Measurements from ENCODE around the gene TAF9B.
A peak's percentile ranks its signal among the peaks of the same experiment; 100 is the strongest.
"Not testable (repeated sequence)": the region's sequence is repeated elsewhere in the genome, so short reads cannot be mapped to it uniquely, and the experiment has no call there.

The TAF9B gene

GRCh38 chrX:78129714-78130113 lies 9.7 kb downstream of the TAF9B start:
- no peak for ATAC-seq
- Mint-ChIP-seq H3K27ac (no peak overlapping the region), H3K36me3 (ENCODE audit: low read depth) (peaks cover 48% of the 10 kb centered on the region)

GRCh38 chrX:78125781-78126180 lies 13.7 kb downstream of the TAF9B start:
- peaks cover 62% of the 10 kb centered on the region for H3K36me3 Mint-ChIP-seq (ENCODE audit: low read depth)
- H3K4me3 Mint-ChIP-seq, H3K9me3 Mint-ChIP-seq, H3K27me3 Mint-ChIP-seq, DNase-seq, ATAC-seq: not testable (repeated sequence)
- H3K4me1 Mint-ChIP-seq: peaks cover 32% of the 10 kb centered on the region
- peak overlapping the region; percentile 31 for H3K27ac Mint-ChIP-seq

More at GRCh38 chrX:78129714-78130113, 9.7 kb downstream of the TAF9B start:
- no peak for DNase-seq
- peaks cover 6% of the 10 kb centered on the region for H3K4me1 Mint-ChIP-seq
- no peak overlapping the region for H3K4me3 Mint-ChIP-seq
- H3K27me3 Mint-ChIP-seq: no peaks in the 10 kb centered on the region
- no peaks in the 10 kb centered on the region for H3K9me3 Mint-ChIP-seq

- Mint-ChIP-seq H3K27ac (peak overlapping the region; percentile 47), H3K9me3 (no peaks in the 10 kb centered on the region), H3K4me1 (peaks cover 31% of the 10 kb centered on the region), H3K4me3 (no peak overlapping the region), H3K36me3 (ENCODE audit: low read depth) (peaks cover 56% of the 10 kb centered on the region), H3K27me3 (no peaks in the 10 kb centered on the region)
- no peak for DNase-seq
- ATAC-seq: no peak
Measured at GRCh38 chrX:78125148-78125547, 14.3 kb downstream of the TAF9B start.

GRCh38 chrX:78124307-78124706 lies 15.1 kb downstream of the TAF9B start:
- Mint-ChIP-seq H3K27me3 (no peaks in the 10 kb centered on the region), H3K4me1 (peaks cover 37% of the 10 kb centered on the region), H3K27ac (peak overlapping the region; percentile 82), H3K9me3 (no peaks in the 10 kb centered on the region), H3K4me3 (no peak overlapping the region), H3K36me3 (ENCODE audit: low read depth) (peaks cover 57% of the 10 kb centered on the region)
- DNase-seq: no peak
- ATAC-seq: no peak

GRCh38 chrX:78123190-78123589 lies 16.3 kb downstream of the TAF9B start:
- peak; percentile 91 for ATAC-seq
- peak; percentile 30 for DNase-seq
- no peak overlapping the region for H3K4me3 Mint-ChIP-seq

GRCh38 chrX:78119521-78120227 lies 19.8 kb downstream of the TAF9B start:
- H3K4me3 Mint-ChIP-seq: no peak overlapping the region
- H3K27ac Mint-ChIP-seq: peak overlapping the region; percentile 14
- no peak for ATAC-seq
- peaks cover 64% of the 10 kb centered on the region for H3K4me1 Mint-ChIP-seq
- DNase-seq: no peak
- H3K27me3 Mint-ChIP-seq: no peaks in the 10 kb centered on the region
- peaks cover 74% of the 10 kb centered on the region for H3K36me3 Mint-ChIP-seq (ENCODE audit: low read depth)
- H3K9me3 Mint-ChIP-seq: no peaks in the 10 kb centered on the region

More at GRCh38 chrX:78123190-78123589, 16.3 kb downstream of the TAF9B start:
- Mint-ChIP-seq H3K27me3 (no peaks in the 10 kb centered on the region), H3K27ac (peak overlapping the region; percentile 82), H3K4me1 (peaks cover 43% of the 10 kb centered on the region), H3K9me3 (no peaks in the 10 kb centered on the region), H3K36me3 (ENCODE audit: low read depth) (peaks cover 61% of the 10 kb centered on the region)

GRCh38 chrX:78118628-78119027 lies 20.8 kb downstream of the TAF9B start:
- H3K9me3 Mint-ChIP-seq: no peaks in the 10 kb centered on the region
- no peak overlapping the region for H3K27ac Mint-ChIP-seq
- H3K4me1 Mint-ChIP-seq: peaks cover 64% of the 10 kb centered on the region
- peaks cover 73% of the 10 kb centered on the region for H3K36me3 Mint-ChIP-seq (ENCODE audit: low read depth)
- ATAC-seq (no peak), DNase-seq (no peak)
- no peaks in the 10 kb centered on the region for H3K27me3 Mint-ChIP-seq
- no peak overlapping the region for H3K4me3 Mint-ChIP-seq

GRCh38 chrX:78116766-78117165 lies 22.7 kb downstream of the TAF9B start:
- peaks cover 61% of the 10 kb centered on the region for H3K4me1 Mint-ChIP-seq
- H3K27me3 Mint-ChIP-seq: no peaks in the 10 kb centered on the region
- H3K4me3 Mint-ChIP-seq: no peak overlapping the region
- ATAC-seq (no peak), DNase-seq (no peak)
- H3K36me3 Mint-ChIP-seq (ENCODE audit: low read depth): peaks cover 75% of the 10 kb centered on the region
- H3K9me3 Mint-ChIP-seq: no peaks in the 10 kb centered on the region
- H3K27ac Mint-ChIP-seq: peak overlapping the region; percentile 67

GRCh38 chrX:78116365-78116764 lies 23.1 kb downstream of the TAF9B start:
- H3K4me1 Mint-ChIP-seq: peaks cover 63% of the 10 kb centered on the region
- DNase-seq (no peak), ATAC-seq (no peak)
- peaks cover 77% of the 10 kb centered on the region for H3K36me3 Mint-ChIP-seq (ENCODE audit: low read depth)
- peak overlapping the region; percentile 67 for H3K27ac Mint-ChIP-seq
- H3K27me3 Mint-ChIP-seq: no peaks in the 10 kb centered on the region
- no peak overlapping the region for H3K4me3 Mint-ChIP-seq
- no peaks in the 10 kb centered on the region for H3K9me3 Mint-ChIP-seq

GRCh38 chrX:78111140-78111931 lies 28.1 kb downstream of the TAF9B start:
- H3K36me3 Mint-ChIP-seq (ENCODE audit: low read depth): peaks cover 76% of the 10 kb centered on the region
- no peak for ATAC-seq
- H3K27ac Mint-ChIP-seq: no peak overlapping the region
- no peaks in the 10 kb centered on the region for H3K9me3 Mint-ChIP-seq
- DNase-seq: no peak
- H3K27me3 Mint-ChIP-seq: no peaks in the 10 kb centered on the region
- H3K4me3 Mint-ChIP-seq: peak overlapping the region; percentile 43
- peaks cover 68% of the 10 kb centered on the region for H3K4me1 Mint-ChIP-seq

- H3K36me3 Mint-ChIP-seq (ENCODE audit: low read depth): peaks cover 76% of the 10 kb centered on the region
- peaks cover 59% of the 10 kb centered on the region for H3K4me1 Mint-ChIP-seq
- ATAC-seq (peak; percentile 55), DNase-seq (no peak)
- no peaks in the 10 kb centered on the region for H3K9me3 Mint-ChIP-seq
- no peaks in the 10 kb centered on the region for H3K27me3 Mint-ChIP-seq
- H3K27ac Mint-ChIP-seq: peak overlapping the region; percentile 81
- peak overlapping the region; percentile 94 for H3K4me3 Mint-ChIP-seq
Measured at GRCh38 chrX:78109458-78109857, 30.0 kb downstream of the TAF9B start.

- Mint-ChIP-seq H3K27ac (peak overlapping the region; percentile 90), H3K27me3 (no peaks in the 10 kb centered on the region), H3K36me3 (ENCODE audit: low read depth) (peaks cover 60% of the 10 kb centered on the region), H3K4me1 (peaks cover 54% of the 10 kb centered on the region), H3K4me3 (peak overlapping the region; percentile 94), H3K9me3 (no peaks in the 10 kb centered on the region)
- ATAC-seq (no peak), DNase-seq (no peak)
Measured at GRCh38 chrX:78106651-78106986, 32.8 kb downstream of the TAF9B start.

GRCh38 chrX:78105944-78106650 lies 33.4 kb downstream of the TAF9B start:
- Mint-ChIP-seq H3K9me3 (no peaks in the 10 kb centered on the region), H3K4me1 (peaks cover 51% of the 10 kb centered on the region), H3K27ac (peak overlapping the region; percentile 90), H3K36me3 (ENCODE audit: low read depth) (peaks cover 55% of the 10 kb centered on the region), H3K27me3 (no peaks in the 10 kb centered on the region), H3K4me3 (peak overlapping the region; percentile 94)
- DNase-seq (no peak), ATAC-seq (no peak)

- peak overlapping the region; percentile 90 for H3K27ac Mint-ChIP-seq
- H3K36me3 Mint-ChIP-seq (ENCODE audit: low read depth): peaks cover 52% of the 10 kb centered on the region
- DNase-seq: no peak
- no peak for ATAC-seq
- H3K9me3 Mint-ChIP-seq: no peaks in the 10 kb centered on the region
- no peaks in the 10 kb centered on the region for H3K27me3 Mint-ChIP-seq
- peak overlapping the region; percentile 94 for H3K4me3 Mint-ChIP-seq
- H3K4me1 Mint-ChIP-seq: peaks cover 43% of the 10 kb centered on the region
Measured at GRCh38 chrX:78104447-78105176, 34.8 kb downstream of the TAF9B start.
